ENCODE measurements around the gene NR3C2.

GRCh38 chr4:148079961-148080360 is 362.3 kb downstream of the NR3C2 start:
- TF ChIP-seq EZH2 (IDR thresholded peaks at IDR 0.05; ENCODE audit: low read depth) = no peak
- no peak for TF ChIP-seq CTCF (conservative IDR thresholded peaks at IDR 0.05)

Measured in PC-9 (cell line).